NOMO-1 treated with dmso at 0.1 percent for 144 hours (cell line): ENCODE results near the gene SPSB4.

Source experiments
- DNase-seq: peaks from one replicate; lab custom pipeline; 2025; ENCODE audit not compliant: unreplicated experiment; lab: John Stamatoyannopoulos, UW

SPSB4 gene

GRCh38 chr3:141052201-141053069 lies 1.3 kb downstream of the SPSB4 start:
- DNase-seq, result no peak

GRCh38 chr3:141055136-141055535 lies 4.0 kb downstream of the SPSB4 start:
- DNase-seq, result no peak

- no peak for DNase-seq
Observed at GRCh38 chr3:141055536-141056445, 4.6 kb downstream of the SPSB4 start.

GRCh38 chr3:141056751-141057171 lies 5.6 kb downstream of the SPSB4 start:
- DNase-seq, result no peak

GRCh38 chr3:141057436-141057835 lies 6.3 kb downstream of the SPSB4 start:
- no peak for DNase-seq

GRCh38 chr3:141057946-141058800 lies 7.0 kb downstream of the SPSB4 start:
- DNase-seq, result no peak

- DNase-seq, result no peak
Observed at GRCh38 chr3:141058996-141059395, 7.8 kb downstream of the SPSB4 start.

GRCh38 chr3:141059816-141060215 lies 8.7 kb downstream of the SPSB4 start:
- DNase-seq, result no peak

- no peak for DNase-seq
Observed at GRCh38 chr3:141060327-141060726, 9.2 kb downstream of the SPSB4 start.

- no peak for DNase-seq
Observed at GRCh38 chr3:141063831-141064230, 12.7 kb downstream of the SPSB4 start.

GRCh38 chr3:141064255-141064926 lies 13.2 kb downstream of the SPSB4 start:
- DNase-seq, result no peak

- DNase-seq, result no peak
Observed at GRCh38 chr3:141065258-141065657, 14.1 kb downstream of the SPSB4 start.

- no peak for DNase-seq
Observed at GRCh38 chr3:141065841-141066805, 15.0 kb downstream of the SPSB4 start.

- DNase-seq, result no peak
Observed at GRCh38 chr3:141067206-141067974, 16.2 kb downstream of the SPSB4 start.

GRCh38 chr3:141070229-141070628 lies 19.1 kb downstream of the SPSB4 start:
- DNase-seq, result no peak

- no peak for DNase-seq
Observed at GRCh38 chr3:141070727-141071357, 19.7 kb downstream of the SPSB4 start.

- DNase-seq, result no peak
Observed at GRCh38 chr3:141071681-141072260, 20.6 kb downstream of the SPSB4 start.

- no peak for DNase-seq
Observed at GRCh38 chr3:141072950-141073349, 21.8 kb downstream of the SPSB4 start.
